H1 (cell line): ENCODE data around the gene COL25A1. TPM values are rescaled to one million over a fixed set of nuclear protein-coding genes. Genes with fewer than 3 reads are reported as not detected.

Experiments used
- CTCF ChIA-PET: fragments of 300-600 bp; sonication (Branson Sonifier 250); formaldehyde crosslinking; loops from one replicate; lab custom pipeline; 2021; ENCODE audit not compliant: partially characterized antibody; lab: Charles Lee
- POLR2A ChIA-PET: fragments of 300-600 bp; sonication (Branson Sonifier 250); formaldehyde crosslinking; loops from one replicate; lab custom pipeline; 2021; ENCODE audit warnings: inconsistent platforms; ENCODE audit not compliant: partially characterized antibody; lab: Charles Lee
- DNase-seq, 2 experiments: peaks; one replicate each; pipeline versions ENCODE4 v3.0.0 to v3.0.0-alpha.2; 2010 to 2022; ENCODE audit warnings: low spot score in 2 of 2, low read depth in 1 of 2, mixed read lengths in 1 of 2
- FAIRE-seq: peaks from 2 replicates; lab custom pipeline; 2011; peaks lifted over from hg19 to GRCh38; lab: Jason Lieb, UNC
- H2AFZ ChIP-seq: 2 replicates; pipeline ENCODE4 v1.8.1; 2012; ENCODE audit warnings: low read length, inconsistent platforms
- H2AK5ac ChIP-seq: 2 replicates; pipeline ENCODE4 v1.6.1; 2013; ENCODE audit warnings: low read depth, low read length
- H2BK120ac ChIP-seq: replicated peaks from 2 replicates; pipeline ENCODE3; 2013; ENCODE audit warnings: low read depth, low read length, inconsistent platforms
- H2BK12ac ChIP-seq: 2 replicates; pipeline ENCODE4 v1.6.1; 2013; ENCODE audit warnings: low read depth, low read length
- H2BK15ac ChIP-seq: 2 replicates; pipeline ENCODE4 v1.6.1; 2013; ENCODE audit warnings: low read length
- H2BK20ac ChIP-seq: 2 replicates; pipeline ENCODE4 v1.6.1; 2013; ENCODE audit warnings: low read length
- H2BK5ac ChIP-seq: 2 replicates; pipeline ENCODE4 v1.6.1; 2013; ENCODE audit warnings: low read depth, low read length
- H3K14ac ChIP-seq: 2 replicates; pipeline ENCODE4 v1.6.1; 2013; ENCODE audit warnings: inconsistent platforms; ENCODE audit not compliant: insufficient read length
- H3K18ac ChIP-seq: 2 replicates; pipeline ENCODE4 v1.6.1; 2013; ENCODE audit warnings: low read length; ENCODE audit errors: extremely low read depth
- H3K23ac ChIP-seq: 2 replicates; pipeline ENCODE4 v1.6.1; 2013; ENCODE audit warnings: inconsistent platforms; ENCODE audit not compliant: insufficient read length
- H3K23me2 ChIP-seq: 2 replicates; pipeline ENCODE4 v1.6.1; 2013; ENCODE audit warnings: low read depth, low read length
- H3K27ac ChIP-seq: 2 replicates; pipeline ENCODE4 v1.6.1; 2011; ENCODE audit warnings: low read depth, low read length, inconsistent platforms
- H3K27me3 ChIP-seq, 4 experiments: replicated peaks in 1 of 4; 1 replicate in 1 of 4; 2 replicates in 3 of 4; pipeline versions ENCODE4 v1.6.1 to v1.8.1; 2011 to 2013; ENCODE audit warnings: low read length in 3 of 4, mild to moderate bottlenecking in 3 of 4, inconsistent platforms in 2 of 4, mixed read lengths in 2 of 4, moderate library complexity in 1 of 4; ENCODE audit not compliant: control insufficient read depth in 3 of 4, insufficient read depth in 3 of 4; ENCODE audit errors: extremely low read depth in 1 of 4
- H3K36me3 ChIP-seq, 4 experiments: 2 replicates each; pipeline versions ENCODE4 v1.6.1 to v1.8.1; 2011 to 2013; ENCODE audit warnings: mild to moderate bottlenecking in 4 of 4, low read length in 3 of 4, moderate library complexity in 2 of 4, control low read depth in 1 of 4, inconsistent platforms in 1 of 4; ENCODE audit not compliant: insufficient read depth in 4 of 4, control insufficient read depth in 2 of 4
- H3K4ac ChIP-seq: replicated peaks from 2 replicates; pipeline ENCODE3; 2013; ENCODE audit warnings: low read length, low read depth, mixed read lengths, inconsistent platforms; ENCODE audit not compliant: insufficient read length
- H3K4me1 ChIP-seq, 4 experiments: replicated peaks in 1 of 4; 1 replicate in 1 of 4; 2 replicates in 3 of 4; pipeline versions ENCODE4 v1.6.1 to v1.8.1; 2011 to 2013; ENCODE audit warnings: low read length in 3 of 4, inconsistent platforms in 2 of 4, mixed read lengths in 1 of 4; ENCODE audit not compliant: insufficient read depth in 4 of 4, control insufficient read depth in 3 of 4
- H3K4me2 ChIP-seq, 2 experiments: 2 replicates each; pipeline versions ENCODE4 v1.6.1 to v1.8.1; 2011 to 2013; ENCODE audit warnings: low read depth in 2 of 2, low read length in 2 of 2, control low read depth in 1 of 2, inconsistent platforms in 1 of 2, mild to moderate bottlenecking in 1 of 2; ENCODE audit not compliant: insufficient read depth in 1 of 2
- H3K4me3 ChIP-seq, 4 experiments: fragments of 200-600, 300-600 bp in 1 of 4; sonication (generic), shearing (Covaris generic), sonication (Bioruptor Twin) in 1 of 4; 2 replicates each; pipeline versions ENCODE4 v1.5.1 to v1.8.1; 2011 to 2016; ENCODE audit warnings: low read length in 4 of 4, low read depth in 3 of 4, control low read depth in 2 of 4, inconsistent platforms in 2 of 4, mild to moderate bottlenecking in 2 of 4, mixed read lengths in 1 of 4, moderate library complexity in 1 of 4; ENCODE audit not compliant: insufficient read depth in 2 of 4; ENCODE audit errors: extremely low read depth in 1 of 4
- H3K56ac ChIP-seq: replicated peaks from 2 replicates; pipeline ENCODE3; 2013; ENCODE audit warnings: low read depth, mild to moderate bottlenecking, mixed read lengths, low read length, inconsistent platforms; ENCODE audit not compliant: insufficient read length
- H3K79me1 ChIP-seq: 2 replicates; pipeline ENCODE4 v1.6.1; 2013; ENCODE audit warnings: low read depth, low read length, control low read depth
- H3K79me2 ChIP-seq, 2 experiments: 2 replicates each; pipeline versions ENCODE4 v1.6.1 to v1.8.1; 2012 to 2013; ENCODE audit warnings: low read length in 2 of 2, mild to moderate bottlenecking in 2 of 2, inconsistent platforms in 1 of 2; ENCODE audit not compliant: insufficient read depth in 2 of 2, control insufficient read depth in 1 of 2
- H3K9ac ChIP-seq, 4 experiments: replicated peaks in 1 of 4; 1 replicate in 1 of 4; 2 replicates in 3 of 4; pipeline versions ENCODE4 v1.6.1 to v1.8.1; 2011 to 2013; ENCODE audit warnings: low read depth in 3 of 4, low read length in 3 of 4, control low read depth in 2 of 4, mild to moderate bottlenecking in 2 of 4, moderate library complexity in 2 of 4, inconsistent platforms in 1 of 4; ENCODE audit errors: extremely low read depth in 1 of 4
- H3K9me3 ChIP-seq, 2 experiments: 2 replicates each; pipeline versions ENCODE4 v1.6.1 to v1.8.1; 2012 to 2013; ENCODE audit warnings: mild to moderate bottlenecking in 2 of 2, moderate library complexity in 2 of 2, control low read depth in 1 of 2, inconsistent platforms in 1 of 2, low read depth in 1 of 2, low read length in 1 of 2, mixed read lengths in 1 of 2; ENCODE audit not compliant: insufficient read depth in 2 of 2
- H4K20me1 ChIP-seq, 2 experiments: replicated peaks in 1 of 2; 2 replicates each; pipeline versions ENCODE3 to v1.8.1; 2011 to 2013; ENCODE audit warnings: inconsistent platforms in 2 of 2, low read length in 2 of 2, mild to moderate bottlenecking in 1 of 2; ENCODE audit not compliant: insufficient read depth in 2 of 2, control insufficient read depth in 1 of 2
- H4K5ac ChIP-seq: 2 replicates; pipeline ENCODE4 v1.6.1; 2013; ENCODE audit warnings: low read length, low read depth, mixed read lengths, inconsistent platforms; ENCODE audit not compliant: insufficient read length
- H4K8ac ChIP-seq: 2 replicates; pipeline ENCODE4 v1.8.0; 2013; ENCODE audit warnings: mild to moderate bottlenecking, moderate library complexity, low read length, inconsistent platforms; ENCODE audit not compliant: insufficient read depth; ENCODE audit errors: extremely low read depth
- H4K91ac ChIP-seq: replicated peaks from 2 replicates; pipeline ENCODE3; 2013; ENCODE audit warnings: low read length, mixed read lengths, inconsistent platforms; ENCODE audit not compliant: insufficient read length
- HDAC6 ChIP-seq: IDR thresholded peaks from one replicate; pipeline ENCODE4 v1.7.1; 2012; ENCODE audit warnings: low read depth, mild to moderate bottlenecking, inconsistent platforms, low read length, moderate library complexity
- POLR2A ChIP-seq, 2 experiments: IDR thresholded peaks; 1 replicate in 1 of 2; 2 replicates in 1 of 2; pipeline ENCODE4 v1.6.1; 2011; ENCODE audit warnings: low read depth in 2 of 2, low read length in 2 of 2, mild to moderate bottlenecking in 2 of 2; ENCODE audit errors: control extremely low read depth in 1 of 2
- SAP30 ChIP-seq: fragments of 300-600 bp; sonication (generic); IDR thresholded peaks from 2 replicates; pipeline ENCODE4 v1.7.1; 2012; ENCODE audit warnings: low read length, moderate library complexity, mild to moderate bottlenecking, inconsistent platforms; ENCODE audit not compliant: insufficient read depth, insufficient replicate concordance
- SUZ12 ChIP-seq: fragments of 200-600 bp; sonication (generic); IDR thresholded peaks from 2 replicates; pipeline ENCODE4 v1.6.1; 2012; ENCODE audit warnings: mild to moderate bottlenecking, inconsistent platforms, low read length, moderate library complexity, mixed read lengths
- WGBS, 2 experiments: shearing (Covaris generic) in 1 of 2; methylation state at CpG; one replicate each; pipeline versions ENCODE4 v1.1.6 to v1.1.7; 2013 to 2015; ENCODE audit warnings: low lambda C conversion rate in 2 of 2, mixed read lengths in 2 of 2, inconsistent platforms in 1 of 2, low coverage in 1 of 2, missing lambda C conversion rate in 1 of 2; ENCODE audit not compliant: insufficient replicate concordance in 2 of 2, insufficient coverage in 1 of 2, insufficient read length in 1 of 2; ENCODE audit errors: extremely low coverage in 1 of 2, missing lambda C conversion rate in 1 of 2; 5-methylcytosine and 5-hydroxymethylcytosine counted together
- polyA plus RNA-seq, 7 experiments: library from polyadenylated mRNA; depleted of rRNA in 3 of 7; stranded (reverse) in 5 of 7; unstranded in 2 of 7; fragments of >200 nt in 5 of 7; fragments of 200-250 nt in 2 of 7; gene quantifications; 1 replicate in 5 of 7; 2 replicates in 1 of 7; 4 replicates in 1 of 7; pipeline versions ENCODE4 v1.2.1 to v1.2.3, GENCODE V29; 2011 to 2013; ENCODE audit warnings: missing spikeins in 2 of 7, mixed read lengths in 2 of 7
- total RNA-seq: library from RNA; stranded (reverse); fragmentation: NEBNext Ultra II Directional; extraction: Animal tissue kit (Norgen Biotek cat#: 25700); gene quantifications from 2 replicates; pipeline ENCODE4 v1.2.1, GENCODE V29; 2021
- TF ChIP-seq, protein P1 (sequence below): IDR thresholded peaks from 2 replicates; pipeline ENCODE4 v1.6.1; 2011; ENCODE audit warnings: low read length, improper control_type of control experiment

The COL25A1 gene
- total and polyA plus RNA-seq, 2 of the 8 experiments (the other 6 are each of a cell fraction or from before 2014, with no cell fraction given): 1.1 to 8.3 TPM

DNA sequence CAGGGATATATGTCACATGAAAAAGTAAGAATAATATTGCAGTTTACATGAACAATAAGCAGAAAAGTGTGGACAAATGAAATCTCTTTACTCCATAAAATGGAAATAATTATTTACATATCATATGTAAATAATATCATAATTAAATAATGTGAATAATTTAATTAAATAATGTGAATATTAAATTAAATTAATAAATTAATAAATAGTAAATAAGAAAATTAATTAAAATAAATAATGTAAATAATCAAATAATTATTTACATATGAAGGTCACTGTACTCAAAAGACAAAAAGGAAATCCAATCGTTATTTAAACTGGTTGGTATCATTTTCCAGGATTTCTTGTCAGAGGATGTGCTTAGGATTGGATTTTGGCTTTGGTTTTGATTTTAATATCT lies 338.5 kb downstream of the COL25A1 start:
- DNase-seq (no peak), FAIRE-seq (no peak)
- H4K91ac ChIP-seq: no peak overlapping the region

More for the DNA sequence above, 338.5 kb downstream of the COL25A1 start:
- H4K8ac ChIP-seq: no peak overlapping the region
- H3K56ac ChIP-seq: no peak overlapping the region
- H2BK120ac ChIP-seq: no peak overlapping the region
- no peak overlapping the region for H2AFZ ChIP-seq
- no peak overlapping the region for H3K4me2 ChIP-seq
- CTCF ChIA-PET: no interaction called here
- H2BK12ac ChIP-seq: no peak overlapping the region
- no peak overlapping the region for H2BK5ac ChIP-seq
- no peaks in the 10 kb centered on the region for H3K79me1 ChIP-seq
- no peak overlapping the region for H4K5ac ChIP-seq
- H3K36me3 ChIP-seq: no peaks in the 10 kb centered on the region
- H3K79me2 ChIP-seq: no peaks in the 10 kb centered on the region
- no peak overlapping the region for H2BK20ac ChIP-seq
- H3K4me1 ChIP-seq: peaks cover 0 to 3% (median 1%) of the 10 kb centered on the region in 4 experiments; a peak in 1 of 7 replicates
- no peak overlapping the region for H3K9ac ChIP-seq
- no peak overlapping the region for H2BK15ac ChIP-seq
- no peaks in the 10 kb centered on the region for H4K20me1 ChIP-seq
- WGBS, 2 experiments: 93% methylated on average over 1 of the region's 1 CpG; no CpG with 5 or more reads in 1 of the 2 experiments
- no peak overlapping the region for H3K4ac ChIP-seq
- no peak overlapping the region for H3K18ac ChIP-seq
- no peaks in the 10 kb centered on the region; the same call in 1 of the 2 replicates for H3K23me2 ChIP-seq
- no peak overlapping the region for H3K14ac ChIP-seq
- no peak overlapping the region for H3K27ac ChIP-seq
- POLR2A ChIA-PET: no interaction called here
- H2AK5ac ChIP-seq: no peak overlapping the region
- TF ChIP-seq, protein P1, sequence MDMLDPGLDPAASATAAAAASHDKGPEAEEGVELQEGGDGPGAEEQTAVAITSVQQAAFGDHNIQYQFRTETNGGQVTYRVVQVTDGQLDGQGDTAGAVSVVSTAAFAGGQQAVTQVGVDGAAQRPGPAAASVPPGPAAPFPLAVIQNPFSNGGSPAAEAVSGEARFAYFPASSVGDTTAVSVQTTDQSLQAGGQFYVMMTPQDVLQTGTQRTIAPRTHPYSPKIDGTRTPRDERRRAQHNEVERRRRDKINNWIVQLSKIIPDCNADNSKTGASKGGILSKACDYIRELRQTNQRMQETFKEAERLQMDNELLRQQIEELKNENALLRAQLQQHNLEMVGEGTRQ: no peak
- TF ChIP-seq HDAC6 (no peak), SUZ12 (no peak), POLR2A (IDR thresholded peaks at IDR 0.05; ENCODE audit: control extremely low read depth in 1 of 2, low read depth in 2 of 2, low read length in 2 of 2) (no peak), SAP30 (no peak)
- H3K23ac ChIP-seq: no peak overlapping the region
- no peak overlapping the region for H3K4me3 ChIP-seq
- H3K27me3 ChIP-seq: no peaks in the 10 kb centered on the region
- no peaks in the 10 kb centered on the region for H3K9me3 ChIP-seq
